BLaER1 treated with 17β-estradiol and CSF1 and Interleukin-3, amounts not matched to agents 10 nM and 100 nM (cell line): ENCODE data around the gene PLK2.

ENCODE experiments used
- H3K27ac ChIP-seq, 11 experiments: shearing (Covaris generic); formaldehyde crosslinking; 2 replicates each; pipeline ENCODE4 v1.8.1; 2022
- H3K27me3 ChIP-seq, 11 experiments: shearing (Covaris generic); formaldehyde crosslinking; 2 replicates each; pipeline ENCODE4 v1.8.1; 2022
- H3K36me3 ChIP-seq, 11 experiments: shearing (Covaris generic); formaldehyde crosslinking; 2 replicates each; pipeline ENCODE4 v1.8.1; 2022
- H3K4me1 ChIP-seq, 10 experiments: shearing (Covaris generic); formaldehyde crosslinking; 2 replicates each; pipeline ENCODE4 v1.8.1; 2022
- H3K4me2 ChIP-seq, 11 experiments: shearing (Covaris generic); formaldehyde crosslinking; 2 replicates each; pipeline ENCODE4 v1.8.1; 2022
- H3K4me3 ChIP-seq, 10 experiments: shearing (Covaris generic); formaldehyde crosslinking; 2 replicates each; pipeline ENCODE4 v1.8.1; 2022
- H3K9ac ChIP-seq, 11 experiments: shearing (Covaris generic); formaldehyde crosslinking; 2 replicates each; pipeline ENCODE4 v1.8.1; 2022
- H3K9me3 ChIP-seq, 11 experiments: shearing (Covaris generic); formaldehyde crosslinking; replicated peaks in 1 of 11; 2 replicates each; pipeline ENCODE4 v1.8.1; 2022
- H4K20me1 ChIP-seq, 11 experiments: shearing (Covaris generic); formaldehyde crosslinking; 2 replicates each; pipeline ENCODE4 v1.8.1; 2022
- Cebpa-rat ChIP-seq, 11 experiments: shearing (Covaris generic); IDR thresholded peaks; 2 replicates each; pipeline ENCODE4 v1.8.1; 2022

The PLK2 gene

GRCh38 chr5:58450811-58451629 is 8.9 kb downstream of the PLK2 start:
- Histone ChIP-seq H3K9ac (no peak overlapping the region), H3K27ac (no peak overlapping the region), H3K4me2 (no peak overlapping the region), H4K20me1 (peaks cover 0 to 12% (median 0%) of the 10 kb centered on the region in 11 experiments; a peak in 2 of 22 replicates), H3K9me3 (peaks cover 0 to 8% (median 6%) of the 10 kb centered on the region in 11 experiments; a peak in 17 of 22 replicates), H3K4me1 (peaks cover 0 to 6% (median 0%) of the 10 kb centered on the region in 10 experiments; a peak in 1 of 20 replicates), H3K36me3 (peaks cover 25 to 39% (median 33%) of the 10 kb centered on the region in 11 experiments), H3K27me3 (no peaks in the 10 kb centered on the region), H3K4me3 (no peak overlapping the region)
- no peak for TF ChIP-seq Cebpa-rat (IDR thresholded peaks at IDR 0.05)

- Histone ChIP-seq H3K27ac (no peak overlapping the region), H3K9me3 (peaks cover 0 to 12% (median 9%) of the 10 kb centered on the region in 11 experiments; a peak in 17 of 22 replicates), H3K36me3 (peaks cover 15 to 29% (median 23%) of the 10 kb centered on the region in 11 experiments), H3K9ac (no peak overlapping the region), H4K20me1 (peaks cover 0 to 4% (median 0%) of the 10 kb centered on the region in 11 experiments; a peak in 2 of 22 replicates), H3K27me3 (no peaks in the 10 kb centered on the region), H3K4me3 (no peak overlapping the region), H3K4me2 (no peak overlapping the region), H3K4me1 (no peaks in the 10 kb centered on the region)
- TF ChIP-seq Cebpa-rat (IDR thresholded peaks at IDR 0.05), result no peak
Observed at GRCh38 chr5:58450018-58450417, 9.9 kb downstream of the PLK2 start.

- H3K27ac ChIP-seq, result no peak overlapping the region
- H3K4me1 ChIP-seq, result no peaks in the 10 kb centered on the region
- H3K27me3 ChIP-seq, result no peaks in the 10 kb centered on the region
- TF ChIP-seq Cebpa-rat (IDR thresholded peaks at IDR 0.05), result no peak
- no peaks in the 10 kb centered on the region for H4K20me1 ChIP-seq
- no peak overlapping the region for H3K4me2 ChIP-seq
- no peak overlapping the region for H3K4me3 ChIP-seq
- H3K36me3 ChIP-seq, result 0 out of 22 replicates have a peak, but pooled peaks cover 0 to 3% (median 0%) of the 10 kb centered on the region in 11 experiments
- peaks cover 0 to 19% (median 9%) of the 10 kb centered on the region in 11 experiments; a peak in 17 of 22 replicates for H3K9me3 ChIP-seq
- no peak overlapping the region for H3K9ac ChIP-seq
Observed at GRCh38 chr5:58447226-58447625, 12.7 kb downstream of the PLK2 start.

GRCh38 chr5:58446024-58446423 is 13.9 kb downstream of the PLK2 start:
- H3K27me3 ChIP-seq, result no peaks in the 10 kb centered on the region
- H3K9ac ChIP-seq, result no peak overlapping the region
- no peak overlapping the region for H3K4me2 ChIP-seq
- H3K4me1 ChIP-seq, result no peaks in the 10 kb centered on the region
- H3K4me3 ChIP-seq, result no peak overlapping the region
- no peak overlapping the region for H3K27ac ChIP-seq
- peaks cover 0 to 19% (median 9%) of the 10 kb centered on the region in 11 experiments; a peak in 17 of 22 replicates for H3K9me3 ChIP-seq
- no peak for TF ChIP-seq Cebpa-rat (IDR thresholded peaks at IDR 0.05)
- no peaks in the 10 kb centered on the region for H3K36me3 ChIP-seq
- H4K20me1 ChIP-seq, result no peaks in the 10 kb centered on the region

- H4K20me1 ChIP-seq, result no peaks in the 10 kb centered on the region
- no peak for TF ChIP-seq Cebpa-rat (IDR thresholded peaks at IDR 0.05)
- no peaks in the 10 kb centered on the region for H3K36me3 ChIP-seq
- H3K9me3 ChIP-seq, result peaks cover 0 to 19% (median 9%) of the 10 kb centered on the region in 11 experiments; a peak in 17 of 22 replicates
- no peaks in the 10 kb centered on the region for H3K27me3 ChIP-seq
- no peak overlapping the region for H3K9ac ChIP-seq
- no peak overlapping the region for H3K4me3 ChIP-seq
- no peak overlapping the region for H3K4me2 ChIP-seq
- H3K4me1 ChIP-seq, result no peaks in the 10 kb centered on the region
- no peak overlapping the region for H3K27ac ChIP-seq
Observed at GRCh38 chr5:58444805-58445204, 15.1 kb downstream of the PLK2 start.

- TF ChIP-seq Cebpa-rat (IDR thresholded peaks at IDR 0.05), result no peak
- Histone ChIP-seq H3K4me2 (no peak overlapping the region), H3K36me3 (no peaks in the 10 kb centered on the region), H4K20me1 (no peaks in the 10 kb centered on the region), H3K27me3 (no peaks in the 10 kb centered on the region), H3K27ac (no peak overlapping the region), H3K9me3 (peaks cover 0 to 13% (median 2%) of the 10 kb centered on the region in 11 experiments; a peak in 17 of 22 replicates), H3K9ac (no peak overlapping the region), H3K4me1 (no peaks in the 10 kb centered on the region), H3K4me3 (no peak overlapping the region)
Observed at GRCh38 chr5:58440901-58441460, 18.9 kb downstream of the PLK2 start.

- H3K4me2 ChIP-seq, result no peak overlapping the region
- no peak for TF ChIP-seq Cebpa-rat (IDR thresholded peaks at IDR 0.05)
- H3K9me3 ChIP-seq, result peaks cover 0 to 7% (median 0%) of the 10 kb centered on the region in 11 experiments; a peak in 1 of 22 replicates
- no peak overlapping the region for H3K4me3 ChIP-seq
- H3K9ac ChIP-seq, result no peak overlapping the region
- no peaks in the 10 kb centered on the region for H3K4me1 ChIP-seq
- no peaks in the 10 kb centered on the region for H3K27me3 ChIP-seq
- no peaks in the 10 kb centered on the region for H4K20me1 ChIP-seq
- H3K27ac ChIP-seq, result no peak overlapping the region
- H3K36me3 ChIP-seq, result no peaks in the 10 kb centered on the region
Observed at GRCh38 chr5:58439094-58439644, 20.7 kb downstream of the PLK2 start.

GRCh38 chr5:58437661-58438060 is 22.2 kb downstream of the PLK2 start:
- TF ChIP-seq Cebpa-rat (IDR thresholded peaks at IDR 0.05), result no peak
- H3K27me3 ChIP-seq, result no peaks in the 10 kb centered on the region
- no peak overlapping the region for H3K27ac ChIP-seq
- no peaks in the 10 kb centered on the region for H3K4me1 ChIP-seq
- H3K36me3 ChIP-seq, result no peaks in the 10 kb centered on the region
- no peaks in the 10 kb centered on the region for H3K9me3 ChIP-seq
- no peak overlapping the region for H3K9ac ChIP-seq
- no peak overlapping the region for H3K4me2 ChIP-seq
- H3K4me3 ChIP-seq, result no peak overlapping the region
- H4K20me1 ChIP-seq, result no peaks in the 10 kb centered on the region

- Histone ChIP-seq H4K20me1 (no peaks in the 10 kb centered on the region), H3K27me3 (no peaks in the 10 kb centered on the region), H3K9ac (no peak overlapping the region), H3K4me3 (no peak overlapping the region), H3K36me3 (no peaks in the 10 kb centered on the region), H3K27ac (no peak overlapping the region), H3K9me3 (no peaks in the 10 kb centered on the region), H3K4me1 (no peaks in the 10 kb centered on the region), H3K4me2 (no peak overlapping the region)
- TF ChIP-seq Cebpa-rat (IDR thresholded peaks at IDR 0.05), result no peak
Observed at GRCh38 chr5:58431832-58432231, 28.1 kb downstream of the PLK2 start.
